ENCODE results near the gene HOXA10. TPM values are rescaled to one million over a fixed set of nuclear protein-coding genes. Genes with fewer than 3 reads are reported as not detected.

The HOXA10 gene
- total RNA-seq, 1 donor from 2014 or later, result 4.4 TPM

GRCh38 chr7:27143950-27144780, 30.0 kb downstream of the HOXA10 start:
- DNase-seq, result no peak

DNA sequence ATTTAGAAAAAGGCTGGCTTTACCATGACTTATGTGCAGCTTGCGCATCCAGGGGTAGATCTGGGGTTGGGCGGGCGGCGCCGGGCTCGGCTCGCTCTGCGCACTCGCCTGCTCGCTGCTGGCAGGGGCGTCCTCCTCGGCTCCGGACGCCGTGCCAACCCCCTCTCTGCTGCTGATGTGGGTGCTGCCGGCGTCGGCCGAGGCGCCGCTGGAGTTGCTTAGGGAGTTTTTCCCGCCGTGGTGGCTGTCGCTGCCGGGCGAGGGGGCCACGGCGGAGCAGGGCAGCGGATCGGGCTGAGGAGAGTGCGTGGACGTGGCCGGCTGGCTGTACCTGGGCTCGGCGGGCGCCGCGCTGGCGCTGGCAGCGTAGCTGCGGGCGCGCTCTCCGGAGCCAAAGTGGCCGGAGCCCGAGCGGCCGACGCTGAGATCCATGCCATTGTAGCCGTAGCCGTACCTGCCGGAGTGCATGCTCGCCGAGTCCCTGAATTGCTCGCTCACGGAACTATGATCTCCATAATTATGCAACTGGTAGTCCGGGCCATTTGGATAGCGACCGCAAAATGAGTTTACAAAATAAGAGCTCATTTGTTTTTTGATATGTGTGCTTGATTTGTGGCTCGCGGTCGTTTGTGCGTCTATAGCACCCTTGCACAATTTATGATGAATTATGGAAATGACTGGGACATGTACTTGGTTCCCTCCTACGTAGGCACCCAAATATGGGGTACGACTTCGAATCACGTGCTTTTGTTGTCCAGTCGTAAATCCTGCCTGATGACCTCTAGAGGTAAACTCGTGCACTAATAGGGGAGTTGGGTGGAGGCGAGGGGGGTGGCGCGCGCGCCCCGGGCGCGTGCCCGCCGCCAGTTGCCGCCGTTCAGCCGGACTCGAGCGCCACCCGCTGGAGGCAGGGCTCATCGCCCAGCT, 30.8 kb downstream of the HOXA10 start, which contains the start of gene HOXA5:
Gene HOXA5, minus strand, starts transcription at position 659 of the 927 bp plus-strand sequence. Its CDS starts 74 bp downstream, at position 585.
- DNase-seq, result peak; percentile 81

- DNase-seq, result no peak
These were observed 31.5 kb downstream of the HOXA10 start for GRCh38 chr7:27142580-27143022.

DNA sequence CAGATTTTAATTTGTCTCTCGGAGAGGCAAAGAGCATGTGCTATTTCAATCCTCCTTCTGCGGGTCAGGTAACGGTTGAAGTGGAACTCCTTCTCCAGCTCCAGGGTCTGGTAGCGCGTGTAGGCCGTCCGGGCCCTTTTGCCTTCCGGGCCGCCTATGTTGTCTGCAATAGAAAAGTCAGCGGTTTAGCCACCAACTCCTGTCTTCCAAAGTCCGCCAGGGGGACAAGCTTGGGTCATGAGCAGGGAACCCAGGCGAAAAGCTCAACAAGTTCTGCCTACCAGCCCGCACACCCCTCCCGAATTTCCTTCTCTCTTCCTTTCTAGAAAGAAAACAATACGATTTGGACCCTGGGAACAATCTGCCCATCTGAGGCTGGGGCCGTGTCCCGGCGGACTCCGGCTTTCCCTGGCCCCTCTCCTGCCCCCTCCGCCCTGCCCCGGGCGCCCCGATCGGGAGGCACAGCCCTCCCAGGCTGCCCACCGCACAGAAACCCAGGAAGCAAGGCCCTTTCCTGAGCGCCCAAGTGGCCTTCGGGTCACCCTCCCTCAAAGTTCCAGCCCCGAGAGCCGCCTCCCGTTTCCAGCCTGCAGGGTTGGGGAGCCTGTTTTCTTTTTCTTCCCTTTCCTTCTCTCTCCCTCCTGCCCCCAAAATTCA, 32.1 kb downstream of the HOXA10 start:
- DNase-seq, result no peak

- DNase-seq, result no peak
These were observed 32.8 kb downstream of the HOXA10 start for GRCh38 chr7:27141137-27141922.

GRCh38 chr7:27140126-27140857, 33.8 kb downstream of the HOXA10 start:
- no peak for DNase-seq

- DNase-seq, result no peak
These were observed 34.6 kb downstream of the HOXA10 start for GRCh38 chr7:27139334-27140125.

GRCh38 chr7:27138985-27139333, 35.2 kb downstream of the HOXA10 start:
- no peak for DNase-seq

DNA sequence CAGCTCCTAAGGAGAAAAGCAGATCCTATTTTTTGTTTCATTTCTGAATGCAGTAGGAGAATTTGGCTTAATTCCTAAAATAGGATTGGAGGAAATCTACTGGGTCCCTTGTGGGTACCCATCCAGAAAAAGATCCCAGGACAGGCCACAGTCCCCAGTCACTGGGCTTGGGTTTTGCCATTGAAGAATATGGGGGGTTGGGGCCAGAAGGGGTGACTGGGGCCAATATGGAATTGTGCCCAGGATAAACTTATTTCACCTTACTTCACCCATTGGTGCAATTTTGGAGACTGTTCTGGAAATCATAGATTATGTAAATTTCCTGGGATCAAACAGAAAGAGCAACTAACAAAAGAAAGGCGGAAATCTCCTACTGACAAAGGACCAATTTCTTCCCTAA, 35.6 kb downstream of the HOXA10 start:
- DNase-seq, result no peak

GRCh38 chr7:27137640-27138315, 36.3 kb downstream of the HOXA10 start:
- DNase-seq, result no peak

- peak; percentile 59 for DNase-seq
These were observed 39.7 kb downstream of the HOXA10 start for GRCh38 chr7:27134392-27134791.

- peak; percentile 37 for DNase-seq
These were observed 40.5 kb downstream of the HOXA10 start for GRCh38 chr7:27133409-27134231.

DNA sequence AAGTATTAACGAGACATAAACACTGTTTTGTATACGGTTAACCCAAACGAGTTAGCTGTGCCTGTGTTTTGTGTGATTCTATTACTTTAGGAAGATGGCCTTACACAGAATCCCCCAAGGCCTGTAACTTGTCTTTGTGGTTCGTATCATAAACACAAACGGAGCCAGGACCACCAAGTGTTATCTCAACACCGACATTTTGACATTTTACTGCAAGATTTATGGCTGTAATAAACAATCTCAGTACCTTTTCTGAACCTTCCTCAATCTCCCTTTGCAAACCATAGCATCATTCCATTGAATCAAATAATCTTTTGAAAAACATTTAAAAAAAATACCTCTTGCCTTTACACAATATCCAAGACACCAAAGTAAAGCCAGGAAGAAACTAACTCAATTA, 41.1 kb downstream of the HOXA10 start:
- no peak for DNase-seq

DNA sequence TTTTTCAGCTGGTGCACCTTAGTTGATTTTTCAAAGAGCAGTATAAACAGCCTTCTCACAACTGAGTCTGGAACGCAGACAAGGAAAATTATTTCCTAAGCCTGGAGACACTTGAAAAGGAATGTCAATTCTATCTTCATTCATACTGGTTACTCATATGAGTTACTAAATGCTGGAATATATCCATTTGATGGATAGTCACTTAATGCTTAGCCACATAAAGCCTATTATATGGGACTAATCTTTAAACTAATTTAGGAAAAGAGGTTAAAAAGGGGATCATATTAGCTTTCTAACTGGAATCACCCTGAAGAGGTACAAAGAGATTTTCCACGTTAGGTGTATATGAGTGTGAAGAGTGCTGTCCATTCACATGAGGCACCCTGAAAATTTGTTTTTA, 41.9 kb downstream of the HOXA10 start:
- no peak for DNase-seq

GRCh38 chr7:27131390-27131819, 42.7 kb downstream of the HOXA10 start:
- no peak for DNase-seq

GRCh38 chr7:27130540-27131389, 43.4 kb downstream of the HOXA10 start, which contains the start of gene HOXA4:
TSS of gene HOXA4 (minus strand) at chr7:27130757. CDS start at chr7:27130733, 24 bp downstream.
- DNase-seq, result peak; percentile 96

GRCh38 chr7:27129729-27130539, 44.2 kb downstream of the HOXA10 start:
- peak; percentile 80 for DNase-seq
